Fibroblast of villous mesenchyme (primary cell): ENCODE results near the gene BNC2. TPM values are rescaled to one million over a fixed set of nuclear protein-coding genes. Genes with fewer than 3 reads are reported as not detected.
A peak's percentile ranks its signal among the peaks of the same experiment; 100 is the strongest.

Experiments
- DNase-seq: peaks from one replicate; pipeline ENCODE4 v3.0.0-alpha.2; 2010; ENCODE audit warnings: low read depth
- H3K4me3 ChIP-seq: 2 replicates; pipeline ENCODE4 v1.5.1; 2011; ENCODE audit warnings: low read depth, mild to moderate bottlenecking, low read length
- total RNA-seq: library from RNA; depleted of rRNA; stranded (reverse); fragments of >200 nt; gene quantifications from 2 replicates; pipeline ENCODE4 v1.2.3, GENCODE V29; 2012
- TF ChIP-seq, protein P1 (sequence below): IDR thresholded peaks from 2 replicates; pipeline ENCODE4 v1.5.1; 2012; ENCODE audit warnings: low read depth, mild to moderate bottlenecking, low read length; ENCODE audit not compliant: insufficient read depth

BNC2 gene
- total RNA-seq, 1 donor: 33.7 TPM

GRCh38 chr9:16450043-16450442 lies 420.4 kb downstream of the BNC2 start:
- DNase-seq: no peak
- H3K4me3 ChIP-seq: no peak overlapping the region
- TF ChIP-seq, protein P1, sequence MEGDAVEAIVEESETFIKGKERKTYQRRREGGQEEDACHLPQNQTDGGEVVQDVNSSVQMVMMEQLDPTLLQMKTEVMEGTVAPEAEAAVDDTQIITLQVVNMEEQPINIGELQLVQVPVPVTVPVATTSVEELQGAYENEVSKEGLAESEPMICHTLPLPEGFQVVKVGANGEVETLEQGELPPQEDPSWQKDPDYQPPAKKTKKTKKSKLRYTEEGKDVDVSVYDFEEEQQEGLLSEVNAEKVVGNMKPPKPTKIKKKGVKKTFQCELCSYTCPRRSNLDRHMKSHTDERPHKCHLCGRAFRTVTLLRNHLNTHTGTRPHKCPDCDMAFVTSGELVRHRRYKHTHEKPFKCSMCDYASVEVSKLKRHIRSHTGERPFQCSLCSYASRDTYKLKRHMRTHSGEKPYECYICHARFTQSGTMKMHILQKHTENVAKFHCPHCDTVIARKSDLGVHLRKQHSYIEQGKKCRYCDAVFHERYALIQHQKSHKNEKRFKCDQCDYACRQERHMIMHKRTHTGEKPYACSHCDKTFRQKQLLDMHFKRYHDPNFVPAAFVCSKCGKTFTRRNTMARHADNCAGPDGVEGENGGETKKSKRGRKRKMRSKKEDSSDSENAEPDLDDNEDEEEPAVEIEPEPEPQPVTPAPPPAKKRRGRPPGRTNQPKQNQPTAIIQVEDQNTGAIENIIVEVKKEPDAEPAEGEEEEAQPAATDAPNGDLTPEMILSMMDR: no peak

GRCh38 chr9:16449076-16449730 lies 421.3 kb downstream of the BNC2 start:
- no peak overlapping the region for H3K4me3 ChIP-seq
- TF ChIP-seq, protein P1: no peak
- no peak for DNase-seq

DNA sequence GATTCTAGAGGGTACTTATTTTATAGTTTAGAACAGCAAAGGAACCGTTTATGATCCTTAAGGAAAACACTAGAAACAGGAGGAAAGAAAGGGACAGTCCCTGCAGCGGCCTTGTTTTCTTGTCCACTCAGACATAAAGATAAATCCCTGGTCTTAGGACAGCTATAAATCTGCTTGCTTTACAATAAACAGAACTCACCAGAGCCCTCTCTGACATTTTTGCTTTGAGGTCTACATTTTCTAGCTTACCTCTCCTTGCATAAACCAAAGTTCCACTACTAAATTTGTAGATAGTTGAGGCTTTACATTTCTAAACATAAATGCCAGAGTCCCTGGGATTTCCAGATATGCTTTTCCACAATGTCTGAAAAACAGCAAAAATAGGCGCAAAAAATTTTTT lies 422.5 kb downstream of the BNC2 start:
- peak; percentile 70 for DNase-seq
- TF ChIP-seq, protein P1: no peak
- no peak overlapping the region for H3K4me3 ChIP-seq

GRCh38 chr9:16446636-16447035 lies 423.8 kb downstream of the BNC2 start:
- no peak for DNase-seq
- no peak overlapping the region for H3K4me3 ChIP-seq
- TF ChIP-seq, protein P1: no peak

- peak; percentile 48 for DNase-seq
- TF ChIP-seq, protein P1: no peak
- H3K4me3 ChIP-seq: no peak overlapping the region
Observed at GRCh38 chr9:16445141-16445920, 425.1 kb downstream of the BNC2 start.

GRCh38 chr9:16442622-16443021 lies 427.8 kb downstream of the BNC2 start:
- no peak overlapping the region for H3K4me3 ChIP-seq
- TF ChIP-seq, protein P1: no peak
- DNase-seq: peak; percentile 79
